GM18498 (cell line): ENCODE results near the gene CCDC121.

Source experiments
- ATAC-seq: cut with Tn5 transposase; IDR thresholded peaks from one replicate; pipeline ENCODE4 v1.9.1; 2021; ENCODE audit warnings: mild to moderate bottlenecking, moderate library complexity; ENCODE audit not compliant: unreplicated experiment

CCDC121 gene

GRCh38 chr2:27583390-27583915, 45.4 kb downstream of the CCDC121 start:
- peak; percentile 6 for ATAC-seq

- peak; percentile 93 for ATAC-seq
Measured at GRCh38 chr2:27582695-27583389, 46.0 kb downstream of the CCDC121 start, which contains the start of gene ZNF512. Gene ZNF512 (plus strand): TSS chr2:27583042. CDS start chr2:27583113, 71 bp downstream.

DNA sequence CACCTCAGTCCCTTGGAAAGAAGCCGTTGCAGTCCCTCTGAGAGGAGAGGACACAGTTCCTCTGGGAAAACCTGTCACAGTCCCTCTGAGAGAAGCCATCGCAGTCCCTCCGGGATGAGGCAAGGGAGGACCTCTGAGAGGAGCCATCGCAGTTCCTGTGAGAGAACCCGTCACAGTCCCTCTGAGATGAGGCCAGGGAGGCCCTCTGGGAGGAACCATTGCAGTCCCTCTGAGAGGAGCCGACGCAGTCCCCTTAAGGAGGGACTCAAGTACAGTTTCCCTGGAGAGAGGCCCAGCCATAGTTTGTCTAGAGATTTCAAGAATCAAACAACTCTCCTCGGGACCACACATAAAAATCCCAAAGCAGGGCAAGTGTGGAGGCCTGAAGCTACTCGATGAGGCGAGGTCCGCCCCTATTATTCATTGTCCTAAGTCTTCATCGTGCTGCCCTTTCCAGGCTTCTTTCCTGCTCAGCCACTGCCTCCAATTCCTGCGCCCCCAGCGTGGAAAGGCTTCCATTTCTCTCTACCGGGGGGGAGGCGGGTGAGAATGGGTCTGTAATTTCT, 46.6 kb downstream of the CCDC121 start:
- ATAC-seq, result no peak

DNA sequence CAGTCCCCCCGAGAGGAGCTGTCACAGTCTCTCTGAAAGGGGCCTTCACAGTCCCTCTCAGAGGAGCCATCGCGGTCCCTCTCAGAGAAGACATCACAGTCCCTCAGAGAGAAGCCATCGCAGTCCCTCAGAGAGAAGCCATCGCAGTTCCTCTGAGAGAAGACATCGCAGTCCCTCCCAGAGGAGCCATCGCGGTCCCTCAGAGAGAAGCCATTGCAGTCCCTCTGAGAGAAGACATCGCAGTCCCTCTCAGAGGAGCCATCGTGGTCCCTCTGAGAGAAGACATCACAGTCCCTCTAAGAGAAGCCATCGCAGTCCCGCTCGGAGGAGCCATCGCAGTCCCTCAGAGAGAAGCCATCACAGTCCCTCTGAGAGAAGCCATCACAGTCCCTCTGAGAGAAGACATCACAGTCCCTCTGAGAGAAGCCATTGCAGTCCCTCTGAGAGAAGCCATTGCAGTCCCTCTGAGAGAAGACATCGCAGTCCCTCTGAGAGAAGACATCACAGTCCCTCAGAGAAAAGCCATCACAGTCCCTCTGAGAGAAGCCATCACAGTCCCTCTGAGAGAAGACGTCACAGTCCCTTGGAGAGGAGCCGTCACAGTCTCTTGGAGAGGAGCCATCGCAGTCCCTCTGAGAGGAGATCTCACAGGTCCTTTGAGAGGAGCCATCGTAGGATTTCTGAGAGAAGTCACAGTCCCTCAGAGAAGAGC, 47.2 kb downstream of the CCDC121 start:
- no peak for ATAC-seq
